Measurements from ENCODE around the gene SRGAP1.

Gene SRGAP1

GRCh38 chr12:63966606-63966975 is 122.1 kb downstream of the SRGAP1 start:
- DNase-seq (ENCODE audit: low read depth), result no peak

- DNase-seq (ENCODE audit: low read depth), result no peak
Observed at GRCh38 chr12:63967358-63968145, 123.1 kb downstream of the SRGAP1 start.

GRCh38 chr12:63968673-63969072 is 124.2 kb downstream of the SRGAP1 start:
- DNase-seq (ENCODE audit: low read depth), result no peak

GRCh38 chr12:63976902-63977395 is 132.4 kb downstream of the SRGAP1 start:
- DNase-seq (ENCODE audit: low read depth), result no peak

GRCh38 chr12:63977441-63977840 is 132.9 kb downstream of the SRGAP1 start:
- DNase-seq (ENCODE audit: low read depth), result no peak

GRCh38 chr12:63978519-63978918 is 134.0 kb downstream of the SRGAP1 start:
- DNase-seq (ENCODE audit: low read depth), result no peak

GRCh38 chr12:63980211-63980610 is 135.7 kb downstream of the SRGAP1 start:
- DNase-seq (ENCODE audit: low read depth), result no peak

GRCh38 chr12:63981343-63981742 is 136.8 kb downstream of the SRGAP1 start:
- no peak for DNase-seq (ENCODE audit: low read depth)

- no peak for DNase-seq (ENCODE audit: low read depth)
Observed at GRCh38 chr12:63982604-63983295, 138.2 kb downstream of the SRGAP1 start.

- no peak for DNase-seq (ENCODE audit: low read depth)
Observed at GRCh38 chr12:63985456-63985855, 141.0 kb downstream of the SRGAP1 start.

GRCh38 chr12:63985945-63986344 is 141.4 kb downstream of the SRGAP1 start:
- DNase-seq (ENCODE audit: low read depth), result no peak

GRCh38 chr12:63989301-63989845 is 144.9 kb downstream of the SRGAP1 start:
- no peak for DNase-seq (ENCODE audit: low read depth)

GRCh38 chr12:63990828-63991547 is 146.5 kb downstream of the SRGAP1 start:
- DNase-seq (ENCODE audit: low read depth), result no peak

GRCh38 chr12:63994704-63995103 is 150.2 kb downstream of the SRGAP1 start:
- DNase-seq (ENCODE audit: low read depth), result no peak

- no peak for DNase-seq (ENCODE audit: low read depth)
Observed at GRCh38 chr12:63995512-63995911, 151.0 kb downstream of the SRGAP1 start.

- DNase-seq (ENCODE audit: low read depth), result no peak
Observed at GRCh38 chr12:63996556-63996955, 152.1 kb downstream of the SRGAP1 start.

- no peak for DNase-seq (ENCODE audit: low read depth)
Observed at GRCh38 chr12:63997198-63997597, 152.7 kb downstream of the SRGAP1 start.

GRCh38 chr12:63998584-63998983 is 154.1 kb downstream of the SRGAP1 start:
- no peak for DNase-seq (ENCODE audit: low read depth)

- DNase-seq (ENCODE audit: low read depth), result no peak
Observed at GRCh38 chr12:63999853-64000252, 155.4 kb downstream of the SRGAP1 start.

- DNase-seq (ENCODE audit: low read depth), result no peak
Observed at GRCh38 chr12:64001439-64001838, 156.9 kb downstream of the SRGAP1 start.

GRCh38 chr12:64004641-64005040 is 160.1 kb downstream of the SRGAP1 start:
- no peak for DNase-seq (ENCODE audit: low read depth)

GRCh38 chr12:64006211-64006825 is 161.8 kb downstream of the SRGAP1 start:
- DNase-seq (ENCODE audit: low read depth), result no peak

Measured in CMK (cell line).